Sigmoid colon (tissue), 3 donors: Measurements from ENCODE around the gene MECP2.

ENCODE experiments used
- CTCF ChIP-seq, 4 experiments: fragments of 450-650 bp in 3 of 4; fragments of 200-600 bp in 1 of 4; IDR thresholded peaks; one replicate each; pipeline ENCODE4 v1.5.1; 2016 to 2019; ENCODE audit warnings: antibody characterized with exemption in 4 of 4, mild to moderate bottlenecking in 3 of 4, moderate library complexity in 2 of 4
- POLR2A ChIP-seq, 2 donors: fragments of 450-650 bp; IDR thresholded peaks; one replicate each; pipeline ENCODE4 v1.6.1; 2016; ENCODE audit warnings: antibody characterized with exemption in 2 of 2, mild to moderate bottlenecking in 2 of 2, moderate library complexity in 2 of 2

- TF ChIP-seq CTCF (IDR thresholded peaks at IDR 0.05) (no peak), POLR2A (IDR thresholded peaks at IDR 0.05) (no peak)
These were observed 44.9 kb upstream of the MECP2 start for GRCh38 chrX:154142386-154142785.
